NB4 (cell line): ENCODE data around the gene IL22.

ENCODE experiments used
- MYC ChIP-seq: IDR thresholded peaks from 2 replicates; pipeline ENCODE4 v1.6.1; 2011; ENCODE audit warnings: low read depth, low read length
- POLR2A ChIP-seq: IDR thresholded peaks from 2 replicates; pipeline ENCODE4 v1.6.1; 2011; ENCODE audit warnings: mild to moderate bottlenecking; ENCODE audit not compliant: insufficient read length; ENCODE audit errors: extremely low read depth
- TF ChIP-seq, protein P1 (sequence below): IDR thresholded peaks from one replicate; pipeline ENCODE4 v1.5.1; 2012; ENCODE audit warnings: low read depth, low read length
- TF ChIP-seq, protein P2 (sequence below): IDR thresholded peaks from 2 replicates; pipeline ENCODE4 v1.6.1; 2011; ENCODE audit warnings: low read depth, low read length

DNA sequence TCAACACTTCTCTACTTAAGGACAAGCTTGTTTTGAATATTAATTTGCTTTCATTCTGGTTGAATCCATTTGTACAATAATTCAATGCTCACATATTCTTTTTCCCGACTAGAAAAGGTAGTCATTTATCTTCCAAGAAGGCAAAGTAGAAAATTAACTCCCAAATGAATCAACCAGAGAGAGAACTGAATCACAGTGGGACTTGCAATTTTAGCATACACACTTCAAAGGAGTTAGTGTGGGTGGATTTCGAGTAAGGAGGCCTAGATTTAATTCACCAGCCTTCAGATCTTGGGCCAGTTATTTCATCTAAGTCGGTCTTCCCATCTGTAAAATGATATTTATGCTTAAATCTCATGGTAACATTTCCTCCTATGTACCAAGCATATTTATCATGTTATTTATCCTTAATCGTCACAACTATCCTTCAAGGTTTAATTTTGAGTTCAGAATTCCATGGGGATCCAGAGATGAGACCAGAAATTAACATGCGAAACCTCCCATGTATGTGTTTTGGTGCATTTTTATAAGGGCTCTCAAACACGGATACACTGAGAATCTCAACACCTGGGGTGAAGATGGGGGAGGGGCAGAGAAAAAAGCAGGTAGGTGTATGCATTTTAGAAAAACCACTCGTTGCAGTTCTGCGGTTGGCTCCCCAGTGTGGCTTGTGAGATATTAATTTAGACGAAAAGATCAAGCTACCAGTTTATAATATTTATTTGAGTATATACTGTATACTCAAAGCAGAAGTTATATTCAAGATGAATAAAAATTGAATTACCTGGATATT, 38.9 kb upstream of the IL22 start:
- TF ChIP-seq, protein P1, sequence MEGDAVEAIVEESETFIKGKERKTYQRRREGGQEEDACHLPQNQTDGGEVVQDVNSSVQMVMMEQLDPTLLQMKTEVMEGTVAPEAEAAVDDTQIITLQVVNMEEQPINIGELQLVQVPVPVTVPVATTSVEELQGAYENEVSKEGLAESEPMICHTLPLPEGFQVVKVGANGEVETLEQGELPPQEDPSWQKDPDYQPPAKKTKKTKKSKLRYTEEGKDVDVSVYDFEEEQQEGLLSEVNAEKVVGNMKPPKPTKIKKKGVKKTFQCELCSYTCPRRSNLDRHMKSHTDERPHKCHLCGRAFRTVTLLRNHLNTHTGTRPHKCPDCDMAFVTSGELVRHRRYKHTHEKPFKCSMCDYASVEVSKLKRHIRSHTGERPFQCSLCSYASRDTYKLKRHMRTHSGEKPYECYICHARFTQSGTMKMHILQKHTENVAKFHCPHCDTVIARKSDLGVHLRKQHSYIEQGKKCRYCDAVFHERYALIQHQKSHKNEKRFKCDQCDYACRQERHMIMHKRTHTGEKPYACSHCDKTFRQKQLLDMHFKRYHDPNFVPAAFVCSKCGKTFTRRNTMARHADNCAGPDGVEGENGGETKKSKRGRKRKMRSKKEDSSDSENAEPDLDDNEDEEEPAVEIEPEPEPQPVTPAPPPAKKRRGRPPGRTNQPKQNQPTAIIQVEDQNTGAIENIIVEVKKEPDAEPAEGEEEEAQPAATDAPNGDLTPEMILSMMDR: no peak
- TF ChIP-seq POLR2A (no peak), MYC (no peak)
- TF ChIP-seq, protein P2, sequence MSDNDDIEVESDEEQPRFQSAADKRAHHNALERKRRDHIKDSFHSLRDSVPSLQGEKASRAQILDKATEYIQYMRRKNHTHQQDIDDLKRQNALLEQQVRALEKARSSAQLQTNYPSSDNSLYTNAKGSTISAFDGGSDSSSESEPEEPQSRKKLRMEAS: no peak
